Choroid plexus epithelial cell (primary cell): ENCODE measurements around the gene BIRC3.

Experiments used
- DNase-seq: peaks from one replicate; pipeline ENCODE4 v3.0.0-alpha.2; 2010; ENCODE audit warnings: low read depth
- H3K4me3 ChIP-seq: 2 replicates; pipeline ENCODE4 v1.5.1; 2011; ENCODE audit warnings: low read depth, mild to moderate bottlenecking, control low read depth, low read length, moderate library complexity
- CTCF ChIP-seq: conservative IDR thresholded peaks from 2 replicates; pipeline ENCODE4 v1.5.1; 2011; ENCODE audit warnings: low read depth, mild to moderate bottlenecking, control low read depth, inconsistent platforms, low read length, moderate library complexity

BIRC3 gene

GRCh38 chr11:102314784-102315183, 2.5 kb upstream of the BIRC3 start:
- no peak for DNase-seq
- TF ChIP-seq CTCF = no peak
- H3K4me3 ChIP-seq = no peak overlapping the region

- DNase-seq = no peak
- H3K4me3 ChIP-seq = no peak overlapping the region
Observed at GRCh38 chr11:102316346-102316904, 859 bp upstream of the BIRC3 start.

GRCh38 chr11:102317768-102318103, 452 bp downstream of the BIRC3 start:
- DNase-seq = no peak
- H3K4me3 ChIP-seq = peak overlapping the region; percentile 73
- TF ChIP-seq CTCF = no peak

More at GRCh38 chr11:102316346-102316904, 859 bp upstream of the BIRC3 start:
- TF ChIP-seq CTCF = no peak

GRCh38 chr11:102318469-102318868, 1.2 kb downstream of the BIRC3 start:
- no peak for TF ChIP-seq CTCF
- DNase-seq = no peak
- peak overlapping the region; percentile 4 for H3K4me3 ChIP-seq

- TF ChIP-seq CTCF = no peak
- H3K4me3 ChIP-seq = no peak overlapping the region
- no peak for DNase-seq
Observed at GRCh38 chr11:102319544-102319943, 2.3 kb downstream of the BIRC3 start.

- DNase-seq = no peak
- TF ChIP-seq CTCF = no peak
- H3K4me3 ChIP-seq = no peak overlapping the region
Observed at GRCh38 chr11:102320188-102320587, 2.9 kb downstream of the BIRC3 start.

GRCh38 chr11:102320679-102321078, 3.4 kb downstream of the BIRC3 start:
- DNase-seq = peak; percentile 38
- TF ChIP-seq CTCF = no peak
- H3K4me3 ChIP-seq = no peak overlapping the region
